SK-N-SH (cell line): ENCODE data around the gene CASK.
"Not testable (repeated sequence)": the region's sequence is repeated elsewhere in the genome, so short reads cannot be mapped to it uniquely, and the experiment has no call there.

Experiments used
- CTCF ChIP-seq: fragments of 200-600 bp; sonication (generic); IDR thresholded peaks from 2 replicates; pipeline ENCODE4 v1.6.1; 2017; ENCODE audit warnings: antibody characterized with exemption, mild to moderate bottlenecking, moderate library complexity
- ELF1 ChIP-seq: IDR thresholded peaks from 2 replicates; pipeline ENCODE4 v1.4.0; 2012
- FOXM1 ChIP-seq: IDR thresholded peaks from 2 replicates; pipeline ENCODE4 v1.4.0; 2012; ENCODE audit warnings: low read depth, mild to moderate bottlenecking
- JUND ChIP-seq: IDR thresholded peaks from 2 replicates; pipeline ENCODE4 v1.4.0; 2012
- MAX ChIP-seq: IDR thresholded peaks from 2 replicates; pipeline ENCODE4 v1.4.0; 2012; ENCODE audit warnings: low read depth
- NRF1 ChIP-seq: IDR thresholded peaks from 2 replicates; pipeline ENCODE4 v1.6.1; 2012; ENCODE audit warnings: low read depth, mild to moderate bottlenecking, low read length
- POLR2AphosphoS5 ChIP-seq: IDR thresholded peaks from 2 replicates; pipeline ENCODE4 v1.6.1; 2012; ENCODE audit warnings: low read depth, low read length
- TAF1 ChIP-seq: IDR thresholded peaks from 2 replicates; pipeline ENCODE4 v1.6.1; 2012; ENCODE audit warnings: low read depth, mild to moderate bottlenecking, low read length, moderate library complexity, borderline replicate concordance
- TCF12 ChIP-seq: IDR thresholded peaks from 2 replicates; pipeline ENCODE4 v1.4.0; 2012
- ZBTB33 ChIP-seq: IDR thresholded peaks from 2 replicates; pipeline ENCODE4 v1.4.0; 2012; ENCODE audit warnings: low read depth, borderline replicate concordance

GRCh38 chrX:41606057-41606456 is 317.3 kb downstream of the CASK start:
- TF ChIP-seq ELF1, POLR2AphosphoS5, FOXM1, MAX, TCF12, ZBTB33, CTCF, TAF1, NRF1, JUND: not testable (repeated sequence)
